SU-DHL-6 (cell line): ENCODE data around the gene LDAF1.

Source experiments
- H2AFZ ChIP-seq: fragments of 200-600 bp; sonication (generic); 2 replicates; pipeline ENCODE4 v1.6.1; 2014; ENCODE audit warnings: low read depth, mild to moderate bottlenecking, moderate library complexity, mixed read lengths, antibody characterized with exemption, low read length; ENCODE audit not compliant: severe bottlenecking
- H3F3A ChIP-seq: fragments of 200-600 bp; shearing (Covaris generic); 2 replicates; pipeline ENCODE4 v1.6.0; 2016; ENCODE audit warnings: antibody characterized with exemption, mild to moderate bottlenecking; ENCODE audit not compliant: insufficient read depth
- H3K27ac ChIP-seq: fragments of 200-600 bp; sonication (generic); 2 replicates; pipeline ENCODE4 v1.5.1; 2016; ENCODE audit warnings: low read depth, mild to moderate bottlenecking, low read length, moderate library complexity, mixed read lengths
- H3K27me3 ChIP-seq: fragments of 200-600 bp; sonication (generic), shearing (Covaris generic); 2 replicates; pipeline ENCODE4 v1.6.0; 2014; ENCODE audit warnings: mild to moderate bottlenecking, low read length
- H3K36me3 ChIP-seq: fragments of 200-600 bp; sonication (generic); 2 replicates; pipeline ENCODE4 v1.6.1; 2014; ENCODE audit warnings: mild to moderate bottlenecking, low read length, mixed read lengths
- H3K4me2 ChIP-seq: fragments of 300-600, 200-600 bp; shearing (Covaris generic), sonication (generic); 2 replicates; pipeline ENCODE4 v1.6.0; 2014; ENCODE audit warnings: low read length, low read depth, mild to moderate bottlenecking; ENCODE audit not compliant: poor library complexity, severe bottlenecking
- H3K4me3 ChIP-seq: fragments of 200-600 bp; sonication (generic); 2 replicates; pipeline ENCODE4 v1.5.1; 2014; ENCODE audit warnings: antibody characterized with exemption, low read length, mild to moderate bottlenecking, mixed read lengths; ENCODE audit not compliant: insufficient read depth, poor library complexity, severe bottlenecking
- H3K79me2 ChIP-seq: fragments of 200-600 bp; sonication (generic); 2 replicates; pipeline ENCODE4 v1.6.1; 2014; ENCODE audit warnings: mild to moderate bottlenecking, low read length, moderate library complexity; ENCODE audit not compliant: insufficient read depth
- H3K9ac ChIP-seq: fragments of 200-600 bp; sonication (generic); 2 replicates; pipeline ENCODE4 v1.7.0; 2014; ENCODE audit warnings: mild to moderate bottlenecking, low read length
- H3K9me2 ChIP-seq: fragments of 200-600 bp; sonication (generic); replicated peaks from 2 replicates; pipeline ENCODE4 v1.6.1; 2014; ENCODE audit warnings: low read length; ENCODE audit not compliant: insufficient read depth
- H3K9me3 ChIP-seq: fragments of 200-600 bp; sonication (generic); 2 replicates; pipeline ENCODE4 v1.6.1; 2014; ENCODE audit warnings: low read length, mixed read lengths; ENCODE audit not compliant: insufficient read depth
- H4K20me1 ChIP-seq: fragments of 200-600 bp; sonication (generic); 2 replicates; pipeline ENCODE4 v1.6.1; 2014; ENCODE audit warnings: low read depth, mild to moderate bottlenecking, antibody characterized with exemption, low read length, moderate library complexity, mixed read lengths
- EZH2phosphoT487 ChIP-seq: fragments of 200-600 bp; sonication (generic), shearing (Covaris generic); conservative IDR thresholded peaks from 2 replicates; pipeline ENCODE4 v1.6.1; 2018; ENCODE audit warnings: mild to moderate bottlenecking, antibody characterized with exemption, low read length, moderate library complexity, mixed read lengths
- TF ChIP-seq, protein P1 (sequence below): fragments of 200-600 bp; sonication (generic); IDR thresholded peaks from one replicate; pipeline ENCODE4 v1.5.1; 2017; ENCODE audit warnings: antibody characterized with exemption, mild to moderate bottlenecking, low read length, moderate library complexity; ENCODE audit not compliant: insufficient read depth, poor library complexity, severe bottlenecking

The LDAF1 gene

DNA sequence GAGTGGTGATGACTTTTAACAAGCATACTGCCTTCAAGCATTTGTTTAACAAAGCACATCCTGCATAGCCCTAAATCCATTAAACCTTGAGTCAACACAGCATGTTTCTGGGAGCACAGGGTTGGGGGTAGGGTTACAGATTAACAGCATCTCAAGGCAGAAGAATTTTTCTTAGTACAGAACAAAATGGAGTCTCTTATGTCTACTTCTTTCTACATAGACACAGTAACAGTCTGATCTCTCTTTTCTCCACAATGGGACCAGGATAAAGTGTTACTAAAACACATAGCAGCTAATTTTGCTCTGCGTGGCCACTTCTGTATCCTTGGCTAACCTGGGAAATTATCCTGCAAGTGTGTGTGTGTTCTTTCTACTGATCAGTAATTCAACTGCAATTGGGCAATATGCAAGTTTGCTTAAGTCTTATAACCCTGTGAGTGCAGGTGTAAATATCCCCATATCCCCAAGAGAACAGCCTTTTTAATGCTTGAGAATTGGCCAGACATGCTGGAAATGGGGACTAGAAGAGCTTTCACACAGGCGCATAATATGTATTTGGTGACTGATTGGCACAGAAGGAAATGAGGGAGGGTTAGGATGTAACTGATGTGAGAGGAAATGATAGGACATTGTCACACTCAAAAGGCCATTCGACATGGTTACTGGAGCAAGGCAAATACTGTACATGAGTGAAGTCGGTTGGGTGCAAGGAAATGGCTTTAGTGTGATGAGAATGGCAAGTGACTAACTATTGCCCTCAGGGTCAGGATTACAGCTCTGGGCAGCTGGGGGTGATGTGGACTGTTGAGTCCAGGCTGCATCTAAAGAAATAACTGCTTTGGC is 64.2 kb downstream of the LDAF1 start:
- Histone ChIP-seq H3K9me3 (no peaks in the 10 kb centered on the region), H3K27ac (no peak overlapping the region), H2AFZ (no peak overlapping the region), H4K20me1 (no peaks in the 10 kb centered on the region), H3F3A (no peaks in the 10 kb centered on the region), H3K9me2 (no peaks in the 10 kb centered on the region), H3K79me2 (no peaks in the 10 kb centered on the region), H3K4me3 (no peak overlapping the region), H3K36me3 (no peaks in the 10 kb centered on the region), H3K9ac (no peak overlapping the region), H3K4me2 (no peak overlapping the region), H3K27me3 (no peaks in the 10 kb centered on the region)
- no peak for TF ChIP-seq EZH2phosphoT487
- TF ChIP-seq, protein P1, sequence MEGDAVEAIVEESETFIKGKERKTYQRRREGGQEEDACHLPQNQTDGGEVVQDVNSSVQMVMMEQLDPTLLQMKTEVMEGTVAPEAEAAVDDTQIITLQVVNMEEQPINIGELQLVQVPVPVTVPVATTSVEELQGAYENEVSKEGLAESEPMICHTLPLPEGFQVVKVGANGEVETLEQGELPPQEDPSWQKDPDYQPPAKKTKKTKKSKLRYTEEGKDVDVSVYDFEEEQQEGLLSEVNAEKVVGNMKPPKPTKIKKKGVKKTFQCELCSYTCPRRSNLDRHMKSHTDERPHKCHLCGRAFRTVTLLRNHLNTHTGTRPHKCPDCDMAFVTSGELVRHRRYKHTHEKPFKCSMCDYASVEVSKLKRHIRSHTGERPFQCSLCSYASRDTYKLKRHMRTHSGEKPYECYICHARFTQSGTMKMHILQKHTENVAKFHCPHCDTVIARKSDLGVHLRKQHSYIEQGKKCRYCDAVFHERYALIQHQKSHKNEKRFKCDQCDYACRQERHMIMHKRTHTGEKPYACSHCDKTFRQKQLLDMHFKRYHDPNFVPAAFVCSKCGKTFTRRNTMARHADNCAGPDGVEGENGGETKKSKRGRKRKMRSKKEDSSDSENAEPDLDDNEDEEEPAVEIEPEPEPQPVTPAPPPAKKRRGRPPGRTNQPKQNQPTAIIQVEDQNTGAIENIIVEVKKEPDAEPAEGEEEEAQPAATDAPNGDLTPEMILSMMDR: no peak

- Histone ChIP-seq H3K4me2 (no peak overlapping the region), H2AFZ (no peak overlapping the region), H3K4me3 (no peak overlapping the region), H4K20me1 (no peaks in the 10 kb centered on the region), H3K9ac (no peak overlapping the region), H3K27me3 (peaks cover 2% of the 10 kb centered on the region; the same call in 1 of the 2 replicates), H3K27ac (no peak overlapping the region), H3K36me3 (no peaks in the 10 kb centered on the region), H3K79me2 (no peaks in the 10 kb centered on the region), H3K9me2 (no peaks in the 10 kb centered on the region), H3K9me3 (no peaks in the 10 kb centered on the region), H3F3A (no peaks in the 10 kb centered on the region)
- TF ChIP-seq, protein P1: no peak
- TF ChIP-seq EZH2phosphoT487: no peak
Observed at GRCh38 chr16:21223787-21224186, 65.3 kb downstream of the LDAF1 start.

- H3K27me3 ChIP-seq: peaks cover 2% of the 10 kb centered on the region; the same call in 1 of the 2 replicates
- no peak overlapping the region for H3K9ac ChIP-seq
- H3K79me2 ChIP-seq: no peaks in the 10 kb centered on the region
- H3K27ac ChIP-seq: no peak overlapping the region
- TF ChIP-seq, protein P1: no peak
- no peak for TF ChIP-seq EZH2phosphoT487
- H3K4me3 ChIP-seq: no peak overlapping the region
- H3K9me2 ChIP-seq: no peaks in the 10 kb centered on the region
- H3K4me2 ChIP-seq: no peak overlapping the region
- no peak overlapping the region for H2AFZ ChIP-seq
- H3F3A ChIP-seq: no peaks in the 10 kb centered on the region
- H3K36me3 ChIP-seq: no peaks in the 10 kb centered on the region
- no peaks in the 10 kb centered on the region for H3K9me3 ChIP-seq
- H4K20me1 ChIP-seq: no peaks in the 10 kb centered on the region
Observed at GRCh38 chr16:21224800-21225199, 66.3 kb downstream of the LDAF1 start.
